Loucy (cell line): ENCODE data around the gene NOS3.

ENCODE experiments used
- H2AFZ ChIP-seq: fragments of 200-600 bp; sonication (generic); 2 replicates; pipeline ENCODE4 v1.6.0; 2016; ENCODE audit warnings: antibody characterized with exemption, mild to moderate bottlenecking, low read length, moderate library complexity
- H3F3A ChIP-seq: fragments of 200-600 bp; 2 replicates; pipeline ENCODE4 v1.6.0; 2016; ENCODE audit warnings: antibody characterized with exemption, low read depth, mild to moderate bottlenecking
- H3K27me3 ChIP-seq: fragments of 200-600 bp; sonication (generic); 2 replicates; pipeline ENCODE4 v1.6.1; 2014; ENCODE audit warnings: low read length, mild to moderate bottlenecking; ENCODE audit not compliant: insufficient read depth, poor library complexity, severe bottlenecking
- H3K36me3 ChIP-seq: fragments of 200-600 bp; sonication (generic); 2 replicates; pipeline ENCODE4 v1.6.1; 2016; ENCODE audit warnings: low read length; ENCODE audit not compliant: insufficient read depth
- H3K4me1 ChIP-seq: fragments of 200-600 bp; sonication (generic); 2 replicates; pipeline ENCODE4 v1.5.1; 2014; ENCODE audit warnings: low read length, mild to moderate bottlenecking; ENCODE audit not compliant: insufficient read depth, poor library complexity, severe bottlenecking
- H3K4me2 ChIP-seq: fragments of 200-600 bp; sonication (generic); 2 replicates; pipeline ENCODE4 v1.6.0; 2014; ENCODE audit warnings: antibody characterized with exemption, low read length, low read depth, mild to moderate bottlenecking; ENCODE audit not compliant: poor library complexity, severe bottlenecking
- H3K4me3 ChIP-seq: fragments of 200-600 bp; sonication (generic); 2 replicates; pipeline ENCODE4 v1.5.1; 2014; ENCODE audit warnings: low read length, mild to moderate bottlenecking, mixed read lengths; ENCODE audit not compliant: poor library complexity, severe bottlenecking
- H3K79me2 ChIP-seq: fragments of 200-600 bp; sonication (generic); 2 replicates; pipeline ENCODE4 v1.6.1; 2014; ENCODE audit warnings: low read length; ENCODE audit not compliant: insufficient read depth
- H3K9ac ChIP-seq: fragments of 200-600 bp; sonication (generic); 2 replicates; pipeline ENCODE4 v1.6.0; 2014; ENCODE audit warnings: mild to moderate bottlenecking, low read depth, low read length, moderate library complexity; ENCODE audit not compliant: poor library complexity, severe bottlenecking
- H3K9me2 ChIP-seq: fragments of 200-600 bp; sonication (generic); replicated peaks from 2 replicates; pipeline ENCODE4 v1.6.1; 2016; ENCODE audit warnings: low read depth, low read length, mixed read lengths
- H3K9me3 ChIP-seq: fragments of 200-600 bp; sonication (generic); 2 replicates; pipeline ENCODE4 v1.6.1; 2014; ENCODE audit warnings: mild to moderate bottlenecking, antibody characterized with exemption, low read length, low read depth; ENCODE audit not compliant: insufficient read depth
- H4K20me1 ChIP-seq: fragments of 200-600 bp; sonication (generic); 2 replicates; pipeline ENCODE4 v1.6.0; 2014; ENCODE audit warnings: antibody characterized with exemption, low read length, mild to moderate bottlenecking; ENCODE audit not compliant: insufficient read depth, poor library complexity, severe bottlenecking
- EZH2phosphoT487 ChIP-seq: fragments of 200-600 bp; IDR thresholded peaks from 2 replicates; pipeline ENCODE4 v1.6.1; 2018; ENCODE audit warnings: antibody characterized with exemption, mild to moderate bottlenecking, moderate library complexity, borderline replicate concordance
- TF ChIP-seq, protein P1 (sequence below): fragments of 200-600 bp; sonication (generic); conservative IDR thresholded peaks from 2 replicates; pipeline ENCODE4 v1.5.1; 2014; ENCODE audit warnings: mild to moderate bottlenecking, antibody characterized with exemption, low read length

NOS3 gene

DNA sequence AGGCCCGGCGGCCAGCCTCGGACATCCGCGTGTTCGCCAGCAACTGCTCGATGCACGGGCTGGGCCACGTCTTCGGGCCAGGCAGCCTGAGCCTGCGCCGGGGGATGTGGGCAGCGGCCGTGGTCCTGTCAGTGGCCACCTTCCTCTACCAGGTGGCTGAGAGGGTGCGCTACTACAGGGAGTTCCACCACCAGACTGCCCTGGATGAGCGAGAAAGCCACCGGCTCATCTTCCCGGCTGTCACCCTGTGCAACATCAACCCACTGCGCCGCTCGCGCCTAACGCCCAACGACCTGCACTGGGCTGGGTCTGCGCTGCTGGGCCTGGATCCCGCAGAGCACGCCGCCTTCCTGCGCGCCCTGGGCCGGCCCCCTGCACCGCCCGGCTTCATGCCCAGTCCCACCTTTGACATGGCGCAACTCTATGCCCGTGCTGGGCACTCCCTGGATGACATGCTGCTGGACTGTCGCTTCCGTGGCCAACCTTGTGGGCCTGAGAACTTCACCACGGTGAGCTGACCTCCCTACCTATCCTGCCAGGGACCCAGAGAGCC is 58.2 kb downstream of the NOS3 start:
- Histone ChIP-seq H3K9me2 (no peaks in the 10 kb centered on the region), H3K79me2 (no peaks in the 10 kb centered on the region), H3F3A (no peaks in the 10 kb centered on the region), H3K4me3 (no peak overlapping the region), H3K9ac (no peak overlapping the region), H3K27me3 (no peaks in the 10 kb centered on the region), H2AFZ (no peak overlapping the region), H3K9me3 (no peaks in the 10 kb centered on the region), H4K20me1 (no peaks in the 10 kb centered on the region), H3K4me1 (peaks cover 16% of the 10 kb centered on the region), H3K36me3 (no peaks in the 10 kb centered on the region), H3K4me2 (no peak overlapping the region)
- TF ChIP-seq, protein P1, sequence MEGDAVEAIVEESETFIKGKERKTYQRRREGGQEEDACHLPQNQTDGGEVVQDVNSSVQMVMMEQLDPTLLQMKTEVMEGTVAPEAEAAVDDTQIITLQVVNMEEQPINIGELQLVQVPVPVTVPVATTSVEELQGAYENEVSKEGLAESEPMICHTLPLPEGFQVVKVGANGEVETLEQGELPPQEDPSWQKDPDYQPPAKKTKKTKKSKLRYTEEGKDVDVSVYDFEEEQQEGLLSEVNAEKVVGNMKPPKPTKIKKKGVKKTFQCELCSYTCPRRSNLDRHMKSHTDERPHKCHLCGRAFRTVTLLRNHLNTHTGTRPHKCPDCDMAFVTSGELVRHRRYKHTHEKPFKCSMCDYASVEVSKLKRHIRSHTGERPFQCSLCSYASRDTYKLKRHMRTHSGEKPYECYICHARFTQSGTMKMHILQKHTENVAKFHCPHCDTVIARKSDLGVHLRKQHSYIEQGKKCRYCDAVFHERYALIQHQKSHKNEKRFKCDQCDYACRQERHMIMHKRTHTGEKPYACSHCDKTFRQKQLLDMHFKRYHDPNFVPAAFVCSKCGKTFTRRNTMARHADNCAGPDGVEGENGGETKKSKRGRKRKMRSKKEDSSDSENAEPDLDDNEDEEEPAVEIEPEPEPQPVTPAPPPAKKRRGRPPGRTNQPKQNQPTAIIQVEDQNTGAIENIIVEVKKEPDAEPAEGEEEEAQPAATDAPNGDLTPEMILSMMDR = no peak
- TF ChIP-seq EZH2phosphoT487 = no peak

DNA sequence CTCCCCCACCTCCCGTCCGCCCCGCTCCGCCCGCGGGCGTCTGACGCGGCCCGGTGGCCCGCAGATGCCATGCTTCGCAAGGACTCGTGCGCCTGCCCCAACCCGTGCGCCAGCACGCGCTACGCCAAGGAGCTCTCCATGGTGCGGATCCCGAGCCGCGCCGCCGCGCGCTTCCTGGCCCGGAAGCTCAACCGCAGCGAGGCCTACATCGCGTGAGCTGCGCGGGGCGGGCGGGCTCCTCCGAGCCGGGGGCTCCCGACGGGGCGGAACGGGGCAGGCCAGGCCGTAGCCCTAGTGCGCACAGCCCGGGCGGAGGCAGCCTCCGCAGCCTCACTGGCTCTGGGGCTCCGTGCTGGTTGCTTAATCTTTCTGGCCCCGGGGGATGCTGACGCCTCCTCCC is 60.3 kb downstream of the NOS3 start:
- TF ChIP-seq, protein P1 = no peak
- no peak for TF ChIP-seq EZH2phosphoT487
- Histone ChIP-seq H3K9me2 (no peaks in the 10 kb centered on the region), H2AFZ (no peak overlapping the region), H3K27me3 (no peaks in the 10 kb centered on the region), H3K36me3 (no peaks in the 10 kb centered on the region), H3K4me3 (no peak overlapping the region), H3F3A (no peaks in the 10 kb centered on the region), H4K20me1 (no peaks in the 10 kb centered on the region), H3K9ac (no peak overlapping the region), H3K9me3 (no peaks in the 10 kb centered on the region), H3K4me2 (no peak overlapping the region), H3K4me1 (peaks cover 18% of the 10 kb centered on the region), H3K79me2 (no peaks in the 10 kb centered on the region)

DNA sequence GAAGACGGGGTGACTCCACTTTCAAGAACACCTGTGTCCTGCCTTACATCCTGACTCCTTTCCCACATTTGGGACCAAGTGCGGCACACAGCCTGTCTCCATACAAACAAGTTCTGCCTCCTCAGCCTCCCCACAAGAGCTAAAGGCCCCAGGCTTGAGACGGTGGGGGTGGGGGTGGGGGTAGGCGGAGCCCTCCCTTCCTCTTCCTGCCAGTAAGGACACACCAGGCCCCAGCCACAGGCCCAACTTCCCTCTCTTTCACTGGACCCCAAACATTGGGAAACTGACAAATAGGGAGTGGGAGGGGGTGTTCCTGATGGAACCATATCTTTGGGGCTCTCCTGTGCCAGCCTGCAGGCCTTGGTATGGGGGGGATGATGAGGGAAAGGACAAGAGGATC is 62.3 kb downstream of the NOS3 start:
- Histone ChIP-seq H3K27me3 (no peaks in the 10 kb centered on the region), H3K9me3 (no peaks in the 10 kb centered on the region), H3K4me3 (peak overlapping the region; percentile 6), H3K4me1 (peaks cover 23% of the 10 kb centered on the region), H3K4me2 (peak overlapping the region; percentile 77), H4K20me1 (no peaks in the 10 kb centered on the region), H3K9me2 (no peaks in the 10 kb centered on the region), H3F3A (no peaks in the 10 kb centered on the region), H3K9ac (peak overlapping the region; percentile 73), H3K79me2 (peaks cover 11% of the 10 kb centered on the region; the same call in 1 of the 2 replicates), H2AFZ (0 out of 2 replicates have a peak overlapping the region, but pooled peaks have one; percentile 43), H3K36me3 (no peaks in the 10 kb centered on the region)
- TF ChIP-seq, protein P1 = no peak
- TF ChIP-seq EZH2phosphoT487 = no peak
